Measurements from ENCODE around the gene IGF1R.

GRCh38 chr15:98734466-98735199, 86.3 kb downstream of the IGF1R start:
- no peak for TF ChIP-seq GABPA (IDR thresholded peaks at IDR 0.05; ENCODE audit: borderline replicate concordance, insufficient read depth, low read length)
- TF ChIP-seq POLR2AphosphoS5 (IDR thresholded peaks at IDR 0.05; ENCODE audit: low read depth, low read length), result no peak
